ENCODE data around the gene BPIFB4. TPM values are rescaled to one million over a fixed set of nuclear protein-coding genes. Genes with fewer than 3 reads are reported as not detected.
"Not testable (repeated sequence)": the region's sequence is repeated elsewhere in the genome, so short reads cannot be mapped to it uniquely, and the experiment has no call there.

BPIFB4 gene
- total and polyA plus RNA-seq, 2 of the 4 experiments (the other 2 are of a cell fraction), result not detected

GRCh38 chr20:33122297-33122696 is 42.9 kb downstream of the BPIFB4 start:
- H4K8ac ChIP-seq (ENCODE audit: low read depth in 2 of 2, low read length in 2 of 2); H4K5ac ChIP-seq (ENCODE audit: low read depth, low read length); H3K27ac ChIP-seq (ENCODE audit: insufficient read depth, low read length); CTCF ChIA-PET; intact Hi-C loops (cut with micrococcal nuclease); H2BK15ac ChIP-seq (ENCODE audit: low read depth, low read length); H3K27me3 ChIP-seq (ENCODE audit: control insufficient read depth, insufficient read depth, low read length); H2AFZ ChIP-seq (replicated peaks; ENCODE audit: low read length, poor library complexity); H3K4me3 ChIP-seq (ENCODE audit: insufficient read depth, low read depth, low read length); H4K20me1 ChIP-seq (ENCODE audit: insufficient read depth, low read length); H2BK20ac ChIP-seq (ENCODE audit: low read depth, low read length); H3K56ac ChIP-seq (ENCODE audit: extremely low read depth, insufficient read depth, low read length); H2BK120ac ChIP-seq (ENCODE audit: low read depth, low read length); ATAC-seq (ENCODE audit: low read depth); dilution Hi-C loops (cut with HindIII; ENCODE audit: low sequenced_read_pairs, unreplicated experiment); H3K14ac ChIP-seq (replicated peaks; ENCODE audit: low read depth, low read length); H4K91ac ChIP-seq (ENCODE audit: insufficient read depth, low read depth, low read length); H3K9me3 ChIP-seq (ENCODE audit: control insufficient read depth, insufficient read depth, low read length); H3K23ac ChIP-seq (ENCODE audit: low read depth, low read length); in situ Hi-C loops (cut with MboI; ENCODE audit: low sequenced_read_pairs); H3K4me2 ChIP-seq (ENCODE audit: low read depth, low read length); H2AK9ac ChIP-seq (replicated peaks; ENCODE audit: low read depth, low read length, poor library complexity); H3K9me1 ChIP-seq (ENCODE audit: insufficient read depth, low read length); POLR2A ChIA-PET (ENCODE audit: unreplicated experiment); H3K18ac ChIP-seq (ENCODE audit: low read depth, low read length); BruUV-seq (replicated peaks); H3K4ac ChIP-seq (ENCODE audit: low read depth, low read length); H3K79me1 ChIP-seq (ENCODE audit: low read depth in 1 of 2, low read length in 2 of 2); H3K36me3 ChIP-seq (ENCODE audit: control insufficient read depth, insufficient read depth, low read length); H2BK5ac ChIP-seq (ENCODE audit: low read depth, low read length, poor library complexity, severe bottlenecking); H3K4me1 ChIP-seq (ENCODE audit: control insufficient read depth, insufficient read depth, low read length); H2AK5ac ChIP-seq (ENCODE audit: low read depth, low read length); H3K9ac ChIP-seq (ENCODE audit: low read depth, low read length); DNase-seq: not testable (repeated sequence)
- WGBS, 2 experiments (ENCODE audit: extremely low coverage in 2 of 2, insufficient read length in 1 of 2), result no CpG with 5 or more reads among the region's 1 CpG

All from IMR-90 (cell line).